Measurements from ENCODE around the gene PDE10A.
"Not testable (repeated sequence)": the region's sequence is repeated elsewhere in the genome, so short reads cannot be mapped to it uniquely, and the experiment has no call there.

- not testable (repeated sequence) for TF ChIP-seq CTCF (IDR thresholded peaks at IDR 0.05); FOXK1 (CRISPR knock-in tag; IDR thresholded peaks at IDR 0.05); MAX (CRISPR knock-in tag; IDR thresholded peaks at IDR 0.05); CBFB (CRISPR knock-in tag; IDR thresholded peaks at IDR 0.05; ENCODE audit: low read depth); ZNF138 (CRISPR knock-in tag; conservative IDR thresholded peaks at IDR 0.05); ATF3 (CRISPR knock-in tag; conservative IDR thresholded peaks at IDR 0.05); ZNF232 (CRISPR knock-in tag; IDR thresholded peaks at IDR 0.05); PREB (CRISPR knock-in tag; IDR thresholded peaks at IDR 0.05; ENCODE audit: borderline replicate concordance)
Observed at GRCh38 chr6:165500214-165500907, 162.7 kb downstream of the PDE10A start.

All from WTC11 (cell line).